ENCODE data around the gene DYNC1I2. TPM values are rescaled to one million over a fixed set of nuclear protein-coding genes. Genes with fewer than 3 reads are reported as not detected.

Gene DYNC1I2
- total RNA-seq, 1 donor from 2014 or later, result 121 TPM

DNA sequence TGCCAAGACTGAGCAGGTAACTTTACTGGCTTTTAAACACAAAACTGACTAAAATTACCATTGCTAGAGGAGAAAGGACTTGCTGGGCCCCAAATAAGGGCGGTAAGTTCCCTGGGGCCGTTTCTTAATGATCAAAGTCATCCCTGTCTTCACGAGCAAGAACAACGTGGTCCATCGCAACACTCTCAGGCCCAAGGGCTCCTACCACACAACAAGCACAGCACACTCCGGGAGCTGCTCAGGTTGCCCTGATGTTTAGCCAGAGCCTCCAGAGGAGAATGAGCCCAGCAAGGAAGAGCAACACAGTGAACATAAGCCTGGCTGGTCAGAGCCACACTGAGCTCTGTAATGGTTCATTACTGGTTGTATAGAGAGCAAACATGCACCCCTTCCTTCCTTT, 102.7 kb downstream of the DYNC1I2 start:
- TF ChIP-seq EZH2 (IDR thresholded peaks at IDR 0.05; ENCODE audit: insufficient read depth, low read length), result no peak
- TF ChIP-seq, protein P1, sequence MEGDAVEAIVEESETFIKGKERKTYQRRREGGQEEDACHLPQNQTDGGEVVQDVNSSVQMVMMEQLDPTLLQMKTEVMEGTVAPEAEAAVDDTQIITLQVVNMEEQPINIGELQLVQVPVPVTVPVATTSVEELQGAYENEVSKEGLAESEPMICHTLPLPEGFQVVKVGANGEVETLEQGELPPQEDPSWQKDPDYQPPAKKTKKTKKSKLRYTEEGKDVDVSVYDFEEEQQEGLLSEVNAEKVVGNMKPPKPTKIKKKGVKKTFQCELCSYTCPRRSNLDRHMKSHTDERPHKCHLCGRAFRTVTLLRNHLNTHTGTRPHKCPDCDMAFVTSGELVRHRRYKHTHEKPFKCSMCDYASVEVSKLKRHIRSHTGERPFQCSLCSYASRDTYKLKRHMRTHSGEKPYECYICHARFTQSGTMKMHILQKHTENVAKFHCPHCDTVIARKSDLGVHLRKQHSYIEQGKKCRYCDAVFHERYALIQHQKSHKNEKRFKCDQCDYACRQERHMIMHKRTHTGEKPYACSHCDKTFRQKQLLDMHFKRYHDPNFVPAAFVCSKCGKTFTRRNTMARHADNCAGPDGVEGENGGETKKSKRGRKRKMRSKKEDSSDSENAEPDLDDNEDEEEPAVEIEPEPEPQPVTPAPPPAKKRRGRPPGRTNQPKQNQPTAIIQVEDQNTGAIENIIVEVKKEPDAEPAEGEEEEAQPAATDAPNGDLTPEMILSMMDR (IDR thresholded peaks at IDR 0.05; ENCODE audit: insufficient read depth, low read depth, low read length), result no peak
- no peaks in the 10 kb centered on the region for H3K27me3 ChIP-seq (ENCODE audit: insufficient read depth, low read length)
- DNase-seq (ENCODE audit: low read depth) (no peak), FAIRE-seq (no peak)
- H3K36me3 ChIP-seq (ENCODE audit: insufficient read depth, low read length), result peaks cover 17% of the 10 kb centered on the region
- no peak overlapping the region for H3K27ac ChIP-seq (ENCODE audit: low read depth, low read length)
- H4K20me1 ChIP-seq (ENCODE audit: insufficient read depth, low read length), result no peaks in the 10 kb centered on the region
- no peaks in the 10 kb centered on the region for H3K79me2 ChIP-seq (ENCODE audit: insufficient read depth, low read length)
- H3K4me2 ChIP-seq (ENCODE audit: low read length), result no peak overlapping the region
- H3K9ac ChIP-seq (ENCODE audit: low read length), result no peak overlapping the region
- Mint-ChIP-seq H3K27ac (ENCODE audit: unreplicated experiment) (no peak overlapping the region), H3K4me1 (ENCODE audit: low read depth, unreplicated experiment) (peaks cover 4% of the 10 kb centered on the region), H3K9me3 (ENCODE audit: unreplicated experiment) (no peaks in the 10 kb centered on the region), H3K27me3 (ENCODE audit: low read depth, unreplicated experiment) (no peaks in the 10 kb centered on the region), H3K36me3 (ENCODE audit: low read depth, unreplicated experiment) (peaks cover 28% of the 10 kb centered on the region), H3K4me3 (ENCODE audit: unreplicated experiment) (no peak overlapping the region)
- H3K4me1 ChIP-seq (ENCODE audit: insufficient read depth, low read length), result no peaks in the 10 kb centered on the region
- H2AFZ ChIP-seq (ENCODE audit: low read depth, low read length), result no peak overlapping the region
- no peak overlapping the region for H3K4me3 ChIP-seq (ENCODE audit: insufficient read depth, low read depth, low read length)
- H3K9me3 ChIP-seq (ENCODE audit: insufficient read depth, low read depth, low read length), result no peaks in the 10 kb centered on the region

DNA sequence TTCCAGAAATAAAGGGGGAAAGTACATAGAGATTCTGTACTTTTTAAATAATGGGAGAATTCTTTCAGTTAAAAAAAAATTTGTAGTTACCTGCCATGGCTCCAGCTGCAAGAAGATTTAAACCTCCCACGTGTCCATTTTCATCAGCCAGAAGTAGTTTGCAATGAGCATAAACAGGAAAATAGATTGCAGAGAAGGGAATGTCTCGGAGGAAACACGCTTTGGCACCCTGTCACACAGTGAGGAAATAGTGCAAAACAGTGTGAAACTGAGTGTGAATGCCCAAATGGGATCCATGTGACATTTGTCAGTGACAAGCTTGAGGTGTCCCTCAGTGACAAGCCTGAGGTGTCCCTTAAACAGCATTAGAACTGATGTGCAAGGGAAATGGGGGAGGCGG, 104.1 kb downstream of the DYNC1I2 start:
- Mint-ChIP-seq H3K4me3 (ENCODE audit: unreplicated experiment) (no peak overlapping the region), H3K4me1 (ENCODE audit: low read depth, unreplicated experiment) (peaks cover 4% of the 10 kb centered on the region), H3K36me3 (ENCODE audit: low read depth, unreplicated experiment) (peaks cover 22% of the 10 kb centered on the region), H3K27me3 (ENCODE audit: low read depth, unreplicated experiment) (no peaks in the 10 kb centered on the region), H3K27ac (ENCODE audit: unreplicated experiment) (no peak overlapping the region), H3K9me3 (ENCODE audit: unreplicated experiment) (no peaks in the 10 kb centered on the region)
- Histone ChIP-seq H3K4me1 (ENCODE audit: insufficient read depth, low read length) (no peaks in the 10 kb centered on the region), H3K4me3 (ENCODE audit: insufficient read depth, low read depth, low read length) (no peak overlapping the region), H3K9me3 (ENCODE audit: insufficient read depth, low read depth, low read length) (no peaks in the 10 kb centered on the region), H3K36me3 (ENCODE audit: insufficient read depth, low read length) (peaks cover 14% of the 10 kb centered on the region), H3K9ac (ENCODE audit: low read length) (no peak overlapping the region), H4K20me1 (ENCODE audit: insufficient read depth, low read length) (no peaks in the 10 kb centered on the region), H3K79me2 (ENCODE audit: insufficient read depth, low read length) (no peaks in the 10 kb centered on the region), H2AFZ (ENCODE audit: low read depth, low read length) (no peak overlapping the region), H3K4me2 (ENCODE audit: low read length) (no peak overlapping the region), H3K27me3 (ENCODE audit: insufficient read depth, low read length) (no peaks in the 10 kb centered on the region), H3K27ac (ENCODE audit: low read depth, low read length) (no peak overlapping the region)
- TF ChIP-seq, protein P1 (IDR thresholded peaks at IDR 0.05; ENCODE audit: insufficient read depth, low read depth, low read length), result no peak
- TF ChIP-seq EZH2 (IDR thresholded peaks at IDR 0.05; ENCODE audit: insufficient read depth, low read length), result no peak
- no peak for FAIRE-seq
- no peak for DNase-seq (ENCODE audit: low read depth)

DNA sequence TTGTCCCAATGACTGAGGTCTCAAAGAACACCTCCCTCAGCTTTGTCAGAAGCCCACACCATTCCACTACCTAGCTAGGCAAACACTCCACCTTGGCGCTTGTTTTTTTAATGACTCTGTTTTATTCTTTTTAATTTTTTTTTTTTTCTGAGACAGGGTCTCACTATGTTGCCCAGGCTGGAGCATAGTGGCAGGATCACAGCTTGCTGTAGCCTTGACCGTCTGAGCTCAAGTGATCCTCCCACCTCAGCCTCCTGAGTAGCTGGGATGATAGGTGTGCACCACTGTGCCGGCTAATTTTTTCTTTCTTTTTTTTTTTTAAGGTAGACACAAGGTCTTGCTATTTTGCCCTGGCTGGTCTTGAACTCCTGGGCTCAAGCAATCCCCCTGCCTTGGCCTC, 104.9 kb downstream of the DYNC1I2 start:
- no peaks in the 10 kb centered on the region for H3K9me3 Mint-ChIP-seq (ENCODE audit: unreplicated experiment)
- no peak overlapping the region for H3K4me3 ChIP-seq (ENCODE audit: insufficient read depth, low read depth, low read length)
- no peak overlapping the region for H3K27ac Mint-ChIP-seq (ENCODE audit: unreplicated experiment)
- no peak overlapping the region for H2AFZ ChIP-seq (ENCODE audit: low read depth, low read length)
- H3K4me3 Mint-ChIP-seq (ENCODE audit: unreplicated experiment), result no peak overlapping the region
- no peak overlapping the region for H3K27ac ChIP-seq (ENCODE audit: low read depth, low read length)
- H3K9ac ChIP-seq (ENCODE audit: low read length), result no peak overlapping the region
- H3K27me3 Mint-ChIP-seq (ENCODE audit: low read depth, unreplicated experiment), result no peaks in the 10 kb centered on the region
- DNase-seq (ENCODE audit: low read depth) (no peak), FAIRE-seq (no peak)
- TF ChIP-seq, protein P1 (IDR thresholded peaks at IDR 0.05; ENCODE audit: insufficient read depth, low read depth, low read length), result no peak
- TF ChIP-seq EZH2 (IDR thresholded peaks at IDR 0.05; ENCODE audit: insufficient read depth, low read length), result no peak
- no peaks in the 10 kb centered on the region for H3K27me3 ChIP-seq (ENCODE audit: insufficient read depth, low read length)
- H3K36me3 Mint-ChIP-seq (ENCODE audit: low read depth, unreplicated experiment), result peaks cover 18% of the 10 kb centered on the region
- no peaks in the 10 kb centered on the region for H3K79me2 ChIP-seq (ENCODE audit: insufficient read depth, low read length)
- peaks cover 4% of the 10 kb centered on the region for H3K4me1 Mint-ChIP-seq (ENCODE audit: low read depth, unreplicated experiment)
- no peaks in the 10 kb centered on the region for H4K20me1 ChIP-seq (ENCODE audit: insufficient read depth, low read length)
- peaks cover 14% of the 10 kb centered on the region for H3K36me3 ChIP-seq (ENCODE audit: insufficient read depth, low read length)
- H3K9me3 ChIP-seq (ENCODE audit: insufficient read depth, low read depth, low read length), result no peaks in the 10 kb centered on the region
- H3K4me2 ChIP-seq (ENCODE audit: low read length), result no peak overlapping the region
- H3K4me1 ChIP-seq (ENCODE audit: insufficient read depth, low read length), result no peaks in the 10 kb centered on the region
